ENCODE measurements around the gene WDHD1. TPM values are rescaled to one million over a fixed set of nuclear protein-coding genes. Genes with fewer than 3 reads are reported as not detected.
"Not testable (repeated sequence)": the region's sequence is repeated elsewhere in the genome, so short reads cannot be mapped to it uniquely, and the experiment has no call there.

WDHD1 gene
- polyA plus RNA-seq, 4 donors = 13.0 to 19.9 (median 18.6) TPM

DNA sequence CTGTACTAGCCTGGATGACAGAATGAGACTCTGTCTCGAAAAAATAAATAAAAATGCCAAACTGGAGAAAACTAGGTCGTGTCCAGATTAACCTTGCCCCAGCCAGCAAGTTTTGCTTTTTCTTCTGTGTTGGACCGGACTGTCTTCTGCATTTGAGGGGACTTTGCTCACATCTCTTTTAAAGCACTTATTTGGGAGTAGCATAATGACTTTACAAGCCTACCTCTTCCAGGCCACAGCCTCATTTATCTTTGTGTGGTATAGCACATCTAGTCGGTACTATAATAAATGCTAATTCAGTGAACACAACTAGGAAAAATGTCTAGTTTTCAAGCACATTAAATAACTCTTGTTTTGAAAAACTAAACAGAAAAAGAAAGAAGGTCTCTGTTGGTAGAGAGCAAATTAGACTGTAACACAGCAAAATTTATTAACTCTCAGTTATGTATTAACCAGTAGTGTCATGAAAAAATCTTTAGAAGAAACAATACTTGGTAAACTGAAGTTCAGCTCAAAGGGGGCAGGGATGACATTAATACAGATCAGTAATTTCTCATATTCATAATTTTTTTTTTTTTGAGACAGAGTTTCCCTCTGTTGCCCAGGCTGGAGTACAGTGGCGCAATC, 52.0 kb downstream of the WDHD1 start:
- peak in 1 of 4 donors; percentile 5 for DNase-seq (ENCODE audit: low read depth in 4 of 4, low spot score in 3 of 4)

DNA sequence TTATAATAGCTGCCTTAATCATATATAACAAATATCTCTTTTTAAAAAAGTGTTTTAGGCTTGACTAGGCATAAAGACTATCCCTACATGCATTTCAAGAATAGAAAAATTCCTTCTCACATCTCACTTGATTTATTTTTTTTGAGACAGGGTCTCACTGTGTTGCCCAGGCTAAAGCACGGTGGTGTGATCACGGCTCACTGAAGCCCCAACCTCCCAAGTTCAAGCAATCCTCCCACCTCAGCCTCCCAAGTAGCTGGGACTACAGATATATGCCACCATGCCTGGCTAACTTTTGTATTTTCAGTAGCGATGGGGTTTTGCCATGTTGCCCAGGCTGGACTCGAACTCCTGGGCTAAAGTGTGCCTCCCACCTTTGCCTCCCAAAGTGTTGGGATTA, 59.4 kb downstream of the WDHD1 start:
- no peak for DNase-seq (ENCODE audit: low read depth in 4 of 4, low spot score in 3 of 4)

DNA sequence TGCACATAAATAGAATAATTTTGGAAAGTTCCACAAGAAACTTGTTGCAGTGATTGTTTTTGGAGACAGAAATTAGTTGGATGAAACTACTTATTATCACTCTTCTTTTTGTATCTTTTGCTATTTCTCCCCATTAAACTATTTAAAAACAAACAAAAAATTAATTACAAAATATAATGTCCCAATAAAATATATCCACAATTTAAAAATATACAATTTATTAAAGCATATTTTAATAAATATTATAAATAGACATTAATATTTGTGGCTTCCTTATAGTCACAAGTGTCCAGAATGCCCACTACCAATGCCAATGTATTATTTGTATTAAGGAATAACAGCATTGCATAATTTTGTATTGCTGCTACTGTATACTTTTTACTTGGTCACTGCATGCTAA, 71.8 kb downstream of the WDHD1 start:
- DNase-seq (ENCODE audit: low read depth in 4 of 4, low spot score in 3 of 4) = no peak

DNA sequence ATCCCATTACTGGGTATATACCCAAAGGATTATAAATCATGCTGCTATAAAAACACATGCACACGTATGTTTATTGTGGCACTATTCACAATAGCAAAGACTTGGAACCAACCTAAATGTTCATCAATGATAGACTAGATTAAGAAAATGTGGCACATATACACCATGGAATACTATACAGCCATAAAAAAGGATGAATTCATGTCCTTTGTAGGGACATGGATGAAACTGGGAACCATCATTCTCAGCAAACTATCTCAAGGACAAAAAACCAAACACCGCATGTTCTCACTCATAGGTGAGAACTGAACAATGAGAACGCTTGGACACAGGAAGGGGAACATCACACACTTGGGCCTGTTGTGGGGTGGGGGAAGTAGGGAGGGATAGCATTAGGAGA, 73.3 kb downstream of the WDHD1 start:
- DNase-seq (ENCODE audit: low read depth in 4 of 4, low spot score in 3 of 4) = not testable (repeated sequence)

DNA sequence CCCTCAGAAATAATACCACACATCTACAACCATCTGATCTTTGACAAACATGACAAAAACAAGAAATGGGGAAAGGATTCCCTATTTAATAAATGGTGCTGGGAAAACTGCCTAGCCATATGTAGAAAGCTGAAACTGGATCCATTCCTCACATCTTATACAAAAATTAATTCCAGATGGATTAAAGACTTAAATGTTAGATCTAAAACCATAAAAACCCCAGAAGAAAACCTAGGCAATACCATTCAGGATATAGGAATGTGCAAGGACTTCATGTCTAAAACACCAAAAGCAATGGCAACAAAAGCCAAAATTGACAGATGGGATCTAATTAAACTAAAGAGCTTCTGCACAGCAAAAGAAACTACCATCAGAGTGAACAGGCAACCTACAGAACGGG, 74.1 kb downstream of the WDHD1 start:
- not testable (repeated sequence) for DNase-seq (ENCODE audit: low read depth in 4 of 4, low spot score in 3 of 4)

DNA sequence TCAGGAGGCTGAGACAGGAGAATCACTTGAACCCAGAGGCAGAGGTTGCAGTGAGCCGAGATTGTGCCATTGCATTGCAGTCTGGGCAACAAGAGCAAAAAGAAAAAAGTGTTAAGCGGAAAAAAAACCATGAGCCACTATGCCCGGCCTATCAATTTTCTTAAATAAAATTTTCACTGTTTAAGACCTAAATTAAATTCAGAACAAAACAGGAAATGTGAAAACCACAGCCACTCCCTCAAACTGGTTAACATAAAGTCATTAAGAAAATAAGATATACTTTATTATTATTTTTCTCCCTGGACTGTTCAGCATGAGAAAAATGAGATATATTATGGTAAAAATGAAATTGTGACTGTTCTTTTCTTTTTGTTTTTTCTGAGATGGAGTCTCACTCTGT, 79.7 kb downstream of the WDHD1 start:
- no peak for DNase-seq (ENCODE audit: low read depth in 4 of 4, low spot score in 3 of 4)

DNA sequence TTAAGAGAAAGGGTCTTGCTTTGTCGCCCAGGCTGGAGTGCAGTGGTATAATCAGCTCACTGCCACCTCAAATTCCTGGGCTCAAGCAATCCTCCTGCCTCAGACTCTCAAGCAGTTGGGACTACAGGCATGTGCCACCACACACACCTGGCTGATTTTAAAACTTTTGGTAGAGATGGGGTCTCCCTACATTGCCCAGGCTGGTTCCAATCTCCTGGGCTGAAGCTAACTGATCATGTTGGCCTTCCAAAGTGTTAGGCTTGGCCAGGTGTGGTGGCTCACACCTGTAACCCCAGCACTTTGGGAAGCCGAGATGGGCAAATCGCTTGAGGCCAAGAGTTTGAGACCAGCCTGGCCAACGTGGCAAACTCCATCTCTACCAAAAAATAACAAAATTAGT, 80.4 kb downstream of the WDHD1 start:
- no peak for DNase-seq (ENCODE audit: low read depth in 4 of 4, low spot score in 3 of 4)

DNA sequence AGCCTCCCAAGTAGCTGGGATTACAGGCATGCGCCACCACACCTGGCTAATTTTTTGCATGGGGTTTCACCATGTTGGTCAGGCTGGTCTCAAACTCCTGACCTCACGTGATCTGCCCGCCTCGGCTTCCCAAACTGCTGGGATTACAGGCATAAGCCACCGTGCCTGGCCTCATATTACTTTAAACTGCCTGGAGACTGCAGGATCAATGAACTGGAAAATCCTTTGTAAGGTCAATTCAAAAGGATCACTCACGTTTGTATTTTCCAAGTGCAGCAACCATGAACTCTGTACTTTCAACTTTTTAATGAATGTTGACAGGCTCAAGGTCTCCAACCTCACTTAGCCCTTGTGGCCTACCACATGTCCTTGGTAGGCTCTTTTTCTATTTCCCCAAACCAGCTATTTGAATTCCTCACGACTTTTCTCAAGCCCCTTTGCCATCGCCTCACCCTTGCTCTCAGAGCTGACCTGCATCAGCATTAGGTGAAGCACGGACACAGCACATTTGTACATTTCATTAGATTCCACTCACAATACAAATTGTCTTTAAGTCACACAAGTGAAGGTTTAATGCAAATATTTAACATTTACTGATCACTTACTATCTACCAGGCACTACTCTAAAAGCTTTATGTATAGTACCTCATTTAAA, 82.0 kb downstream of the WDHD1 start:
- DNase-seq (ENCODE audit: low read depth in 4 of 4, low spot score in 3 of 4) = no peak

DNA sequence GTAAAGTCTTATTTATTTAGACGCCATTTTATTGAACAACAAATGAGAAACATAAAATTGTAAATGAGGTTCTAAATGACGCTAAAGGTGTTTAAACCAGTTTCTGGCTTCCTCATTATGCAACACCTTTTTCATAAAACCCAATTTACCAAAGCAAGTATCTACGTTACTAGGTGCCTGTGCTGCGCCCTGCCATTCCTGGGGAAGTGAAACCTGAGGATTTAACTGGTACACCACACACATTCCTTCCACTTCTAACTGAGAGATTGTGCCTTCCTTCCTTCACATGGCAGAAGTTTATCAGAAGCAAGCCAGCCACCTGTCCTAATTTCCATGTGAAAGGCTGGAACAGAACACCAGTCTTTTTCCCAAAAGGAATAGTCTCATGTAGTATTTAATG, 84.0 kb downstream of the WDHD1 start:
- no peak for DNase-seq (ENCODE audit: low read depth in 4 of 4, low spot score in 3 of 4)

DNA sequence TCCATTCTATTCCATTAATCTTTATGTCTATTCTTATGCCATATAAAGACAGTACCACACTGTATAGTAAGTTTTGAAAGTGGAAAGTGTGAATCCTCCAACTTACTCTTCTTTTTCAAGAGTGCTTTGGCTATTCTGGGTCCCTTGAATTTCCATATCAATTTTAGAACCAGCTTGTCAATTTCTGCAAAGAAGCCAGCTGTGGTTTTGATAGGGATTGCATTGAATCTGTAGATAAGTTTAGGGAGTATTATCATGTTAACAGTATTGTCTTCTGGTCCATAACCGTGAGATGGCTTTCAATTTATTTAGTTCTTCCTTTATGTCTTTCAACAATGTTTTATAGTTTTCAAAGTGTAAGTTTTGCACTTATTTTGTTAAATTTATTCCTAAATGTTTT, 90.1 kb downstream of the WDHD1 start:
- no peak for DNase-seq (ENCODE audit: low read depth in 4 of 4, low spot score in 3 of 4)

DNA sequence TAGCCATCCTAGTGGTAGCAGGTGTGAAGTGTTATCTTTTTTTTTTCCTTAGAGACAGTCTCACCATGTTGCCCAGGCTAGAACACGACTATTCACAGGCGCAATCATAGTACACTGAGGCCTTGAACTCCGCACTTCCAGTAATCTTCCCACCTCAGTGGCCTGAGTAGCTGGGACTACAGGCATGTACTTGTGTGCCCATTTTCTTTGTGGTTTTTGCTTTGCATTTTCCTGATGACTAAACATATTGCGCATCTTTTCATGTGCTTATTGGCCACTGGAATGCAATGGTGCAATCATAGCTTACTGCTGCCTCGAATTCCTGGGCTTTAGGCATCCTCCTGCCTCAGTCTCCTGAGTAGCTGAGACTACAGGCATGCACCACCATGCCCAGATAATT, 90.9 kb downstream of the WDHD1 start:
- no peak for DNase-seq (ENCODE audit: low read depth in 4 of 4, low spot score in 3 of 4)

DNA sequence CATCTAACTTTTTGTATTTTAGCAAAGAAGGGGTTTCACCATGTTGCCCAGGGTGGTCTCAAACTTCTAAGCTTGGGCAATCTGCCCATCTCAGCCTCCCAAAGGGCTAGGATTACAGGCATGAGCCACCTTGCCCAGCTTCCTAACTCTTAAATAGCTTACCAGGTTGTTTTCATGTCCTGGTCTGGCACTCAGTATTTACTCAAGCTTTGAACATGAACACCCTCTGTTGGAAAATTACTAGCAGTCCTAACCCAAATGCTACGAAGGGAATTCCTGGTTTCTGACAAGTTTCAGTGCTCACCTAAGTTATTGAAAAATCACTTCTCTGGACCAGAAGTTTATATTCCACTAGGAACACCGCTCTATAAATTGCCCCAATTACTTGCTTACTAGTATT, 91.8 kb downstream of the WDHD1 start:
- no peak for DNase-seq (ENCODE audit: low read depth in 4 of 4, low spot score in 3 of 4)

DNA sequence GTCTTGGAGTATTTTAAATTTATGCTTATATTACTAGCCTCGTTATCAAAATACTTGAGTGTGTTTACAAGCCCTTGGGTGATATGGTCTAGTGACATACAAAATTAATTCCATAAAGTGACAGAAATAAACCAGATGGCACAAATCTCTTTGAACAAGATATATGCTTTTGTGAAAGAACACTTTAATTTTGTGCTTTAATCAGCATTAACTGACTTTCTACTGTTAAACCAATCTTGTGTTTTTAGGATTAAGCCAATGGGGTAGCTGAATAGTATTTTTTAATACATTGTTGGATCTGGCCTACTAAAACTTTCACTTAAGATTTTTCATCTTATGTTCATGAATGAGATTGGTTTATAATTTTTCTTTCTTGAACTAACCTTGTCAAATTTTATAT, 93.9 kb downstream of the WDHD1 start:
- DNase-seq (ENCODE audit: low read depth in 4 of 4, low spot score in 3 of 4) = no peak

DNA sequence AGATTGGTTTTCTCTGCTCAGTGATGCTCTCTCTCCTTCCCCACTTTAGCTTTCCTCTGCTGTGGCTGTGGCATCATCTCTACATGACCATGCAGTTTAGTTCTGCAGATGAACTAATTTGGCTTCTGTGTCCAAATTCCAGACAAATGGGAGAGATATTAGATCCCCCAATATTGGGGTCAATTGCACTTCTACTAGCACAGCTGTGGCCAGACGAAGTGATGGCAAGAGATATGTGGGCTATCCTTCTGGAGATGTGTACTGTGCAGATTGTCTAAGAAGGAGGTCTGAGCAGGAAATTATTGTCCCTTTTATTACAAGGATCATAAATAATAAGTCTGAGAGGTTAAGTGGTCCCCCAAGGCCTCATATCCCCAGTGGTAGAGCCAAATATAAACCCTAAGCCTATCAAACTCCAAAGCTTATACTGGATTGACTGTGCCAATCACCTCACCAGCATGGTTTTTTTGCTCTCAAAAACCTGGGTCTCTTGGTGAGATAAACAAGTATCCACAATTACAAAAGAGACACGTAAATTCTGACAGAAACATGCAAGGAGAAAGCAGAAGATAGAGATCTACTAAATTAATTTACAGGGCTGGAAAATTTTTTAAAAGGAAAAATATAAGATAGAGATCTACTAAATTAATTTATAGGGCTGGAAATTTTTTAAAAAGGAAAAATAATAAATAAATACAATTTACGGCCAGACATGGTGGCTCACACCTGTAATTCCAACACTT, 95.1 kb downstream of the WDHD1 start:
- DNase-seq (ENCODE audit: low read depth in 4 of 4, low spot score in 3 of 4) = no peak

DNA sequence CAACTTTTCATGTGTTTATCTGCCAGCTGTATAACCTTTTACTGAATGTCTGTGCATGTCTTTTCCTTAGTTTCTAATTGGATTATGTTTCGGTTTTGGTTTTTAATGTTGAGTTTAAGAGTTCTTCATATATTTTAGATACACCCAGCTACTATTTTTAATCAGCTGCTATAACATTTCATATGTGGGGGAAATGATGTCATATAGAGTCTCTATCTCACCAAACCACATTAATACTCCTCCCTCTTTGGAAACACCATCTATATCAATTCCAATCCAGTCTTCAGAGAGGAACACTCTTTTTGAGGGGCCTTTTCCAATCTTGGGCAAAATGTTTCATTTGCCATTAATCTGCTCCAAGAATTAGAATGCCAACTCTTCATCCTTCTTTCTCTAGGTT, 95.8 kb downstream of the WDHD1 start:
- no peak for DNase-seq (ENCODE audit: low read depth in 4 of 4, low spot score in 3 of 4)

DNA sequence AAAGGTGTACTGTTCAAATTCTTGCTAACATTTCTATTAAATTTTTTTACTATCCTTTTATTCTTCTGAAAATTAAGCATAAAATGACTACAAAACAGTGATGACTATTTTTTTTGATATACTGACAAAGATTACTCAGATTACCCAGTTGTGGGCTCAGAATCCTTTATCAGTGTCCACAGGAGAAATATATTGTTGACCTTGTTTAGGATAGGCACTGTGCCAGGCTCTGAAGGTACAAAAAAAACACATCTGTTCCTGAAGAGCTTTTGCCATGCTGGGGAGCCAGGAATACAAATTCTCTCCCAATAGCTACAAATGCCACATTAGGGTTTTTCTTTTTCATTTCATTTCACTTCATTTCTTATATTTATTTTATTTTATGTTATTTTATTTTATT, 97.3 kb downstream of the WDHD1 start:
- no peak for DNase-seq (ENCODE audit: low read depth in 4 of 4, low spot score in 3 of 4)

DNA sequence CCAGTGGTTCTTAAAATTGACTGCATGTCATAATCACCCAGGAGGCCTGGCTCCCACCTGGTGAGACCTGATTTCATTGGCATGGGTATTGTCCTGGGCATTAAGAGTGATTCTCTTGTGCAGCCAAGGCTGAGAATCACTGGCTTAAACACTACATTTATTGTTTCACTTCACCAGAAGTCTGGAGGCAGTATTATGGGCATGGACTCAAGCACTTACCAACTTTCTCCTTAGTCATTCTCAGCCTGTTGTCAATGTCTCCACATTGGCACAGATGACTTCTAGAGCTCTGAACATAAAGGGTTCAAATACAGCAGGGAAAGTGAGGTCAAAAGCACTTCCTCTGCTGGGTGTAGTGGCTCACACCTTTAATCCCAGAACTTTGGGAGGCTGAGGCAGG, 98.7 kb downstream of the WDHD1 start:
- DNase-seq (ENCODE audit: low read depth in 4 of 4, low spot score in 3 of 4) = no peak

DNA sequence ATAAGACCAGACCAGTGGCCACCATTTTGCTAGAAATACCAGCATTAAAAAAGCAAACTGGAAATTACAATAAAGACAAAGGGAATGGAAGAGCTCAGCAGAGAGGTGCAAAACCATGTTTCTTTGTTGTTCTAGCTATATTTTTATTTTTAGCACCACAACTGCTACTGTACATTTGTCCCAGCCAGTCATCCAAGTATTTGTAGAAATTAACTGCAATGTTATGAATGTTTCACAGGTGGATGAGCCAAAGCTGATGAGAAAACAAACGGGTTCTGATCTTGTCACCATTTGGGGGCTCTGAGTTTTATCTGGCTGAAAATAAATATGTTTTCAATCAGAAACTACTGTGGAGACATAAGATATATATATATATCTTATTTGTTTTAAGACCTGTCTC, 99.3 kb downstream of the WDHD1 start:
- no peak for DNase-seq (ENCODE audit: low read depth in 4 of 4, low spot score in 3 of 4)

DNA sequence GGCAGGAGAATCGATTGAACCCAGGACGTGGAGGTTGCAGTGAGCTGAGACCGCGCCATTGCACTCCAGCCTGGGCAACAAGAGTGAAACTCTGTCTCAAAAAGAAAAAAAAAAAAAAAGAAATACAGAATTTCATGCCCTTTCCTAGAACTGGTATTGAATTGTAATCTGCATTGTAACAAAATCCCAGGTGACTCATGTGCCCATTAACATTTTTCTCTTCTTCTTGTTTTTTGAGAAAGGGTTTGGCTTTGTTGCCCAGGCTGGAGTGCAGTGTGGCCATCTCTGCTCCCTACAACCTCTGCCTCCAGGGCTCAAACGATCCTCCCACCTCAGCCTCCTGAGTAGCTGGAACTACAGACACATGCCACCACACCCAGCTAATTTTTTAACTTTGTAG, 100.3 kb downstream of the WDHD1 start:
- not testable (repeated sequence) for DNase-seq (ENCODE audit: low read depth in 4 of 4, low spot score in 3 of 4)

DNA sequence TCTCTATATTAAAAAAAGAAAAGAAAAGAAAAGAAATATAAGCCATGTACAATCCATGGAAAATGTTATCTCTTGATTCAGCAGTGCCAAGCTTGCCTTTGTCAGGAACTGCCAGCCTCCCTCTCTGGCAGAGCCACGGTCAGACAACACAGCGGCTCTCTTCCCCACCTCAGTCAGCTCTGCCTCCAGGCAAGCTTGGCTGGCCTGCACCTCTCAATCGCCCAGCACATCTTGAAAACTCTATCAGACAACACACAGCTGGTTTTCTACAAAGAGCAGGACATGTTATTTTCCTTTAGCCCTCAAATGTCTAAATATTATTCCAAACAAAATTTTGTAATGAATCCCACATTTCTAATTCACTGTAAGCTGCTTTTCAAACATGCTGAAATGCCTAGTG, 104.3 kb downstream of the WDHD1 start:
- no peak for DNase-seq (ENCODE audit: low read depth in 4 of 4, low spot score in 3 of 4)

DNA sequence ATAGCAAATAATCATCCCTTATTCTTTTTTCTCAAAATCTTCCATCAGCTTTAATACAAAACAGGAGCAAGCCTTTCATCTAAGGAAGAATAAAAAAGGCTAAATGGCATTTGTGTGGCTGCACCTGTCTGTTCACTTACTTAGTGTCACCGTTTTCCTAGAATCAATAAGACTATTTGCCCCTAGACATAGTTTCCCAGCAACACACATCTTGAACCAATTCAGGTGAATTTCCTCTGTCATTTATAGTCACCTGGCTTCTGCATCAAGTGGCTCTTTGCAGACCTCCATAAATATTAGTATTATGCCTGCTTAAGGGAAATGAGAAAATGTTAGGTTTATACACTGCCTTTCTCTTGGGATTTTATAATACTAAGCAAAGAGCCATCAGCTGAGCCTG, 106.8 kb downstream of the WDHD1 start:
- no peak for DNase-seq (ENCODE audit: low read depth in 4 of 4, low spot score in 3 of 4)

DNA sequence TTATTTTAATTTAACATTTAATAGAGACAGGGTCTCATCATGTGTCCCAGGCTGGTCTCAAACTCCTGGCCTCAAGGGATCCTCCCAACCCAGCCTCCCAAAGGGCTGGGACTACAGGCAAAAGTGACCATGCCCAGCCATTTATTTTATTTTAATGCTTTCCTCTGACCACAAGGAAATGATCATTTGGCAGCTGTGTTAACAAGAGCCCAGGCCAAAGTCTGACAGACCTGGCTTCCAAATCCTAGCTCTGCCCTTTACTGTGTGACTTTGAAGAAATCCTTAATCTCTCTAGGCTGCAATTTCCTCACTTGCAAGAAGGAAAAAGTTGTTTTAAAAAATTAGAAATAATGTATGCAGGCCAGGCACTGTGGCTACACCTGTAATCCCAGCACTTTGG, 107.6 kb downstream of the WDHD1 start:
- DNase-seq (ENCODE audit: low read depth in 4 of 4, low spot score in 3 of 4) = no peak

Measured in left renal pelvis (tissue), 4 donors.